ENCODE measurements around the gene PLCH2.

- TF ChIP-seq CTCF (IDR thresholded peaks at IDR 0.05; ENCODE audit: low read length) (no peak), EZH2 (IDR thresholded peaks at IDR 0.05; ENCODE audit: borderline replicate concordance, low read length) (no peak)
These were observed 44.7 kb downstream of the PLCH2 start for GRCh38 chr1:2520806-2521205.
